ENCODE results near the gene AKAP6.
"Not testable (repeated sequence)": the region's sequence is repeated elsewhere in the genome, so short reads cannot be mapped to it uniquely, and the experiment has no call there.

The AKAP6 gene

DNA sequence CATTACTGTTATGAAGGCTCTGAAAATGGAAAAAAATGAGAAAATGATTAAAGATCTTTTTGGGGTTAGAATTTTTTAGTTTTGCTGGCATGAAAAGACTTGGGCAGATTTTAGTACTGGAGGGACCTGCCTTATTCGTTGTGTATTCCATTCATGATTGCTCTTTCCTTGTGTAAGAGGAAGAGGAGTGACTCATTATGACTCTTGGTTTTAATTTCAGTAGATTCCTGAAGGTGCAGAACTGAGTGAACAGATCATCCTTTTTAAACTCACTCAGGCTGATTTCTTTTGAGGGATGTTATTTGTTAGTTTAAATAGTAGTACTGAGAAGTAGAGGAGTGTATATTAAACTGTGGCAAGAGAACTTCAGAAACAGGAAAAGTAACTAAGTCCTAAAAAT is 41.6 kb downstream of the AKAP6 start:
- DNase-seq = no peak

GRCh38 chr14:32372154-32372553 is 43.1 kb downstream of the AKAP6 start:
- no peak for DNase-seq

DNA sequence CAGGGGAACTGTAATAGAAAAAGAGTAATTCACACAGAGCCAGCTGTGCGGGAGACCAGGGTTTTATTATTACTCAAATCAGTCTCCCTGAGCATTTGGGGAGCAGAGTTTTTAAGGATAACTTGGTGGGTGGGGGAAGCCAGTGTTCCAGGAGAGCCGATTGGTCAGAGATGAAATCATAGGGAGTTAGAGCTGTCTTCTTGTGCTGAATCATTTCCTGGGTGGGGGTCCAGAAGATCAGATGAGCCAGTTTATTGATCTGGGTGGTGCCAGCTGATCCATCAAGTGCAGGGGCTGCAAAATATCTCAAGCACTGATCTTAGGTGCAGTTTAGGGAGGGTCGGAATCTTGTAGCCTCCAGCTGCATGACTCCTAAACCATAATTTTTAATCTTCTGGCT is 44.1 kb downstream of the AKAP6 start:
- not testable (repeated sequence) for DNase-seq

- DNase-seq = no peak
These were observed 45.1 kb downstream of the AKAP6 start for GRCh38 chr14:32374155-32374554.

GRCh38 chr14:32375663-32376062 is 46.6 kb downstream of the AKAP6 start:
- no peak for DNase-seq

GRCh38 chr14:32377046-32377646 is 48.0 kb downstream of the AKAP6 start:
- no peak for DNase-seq

DNA sequence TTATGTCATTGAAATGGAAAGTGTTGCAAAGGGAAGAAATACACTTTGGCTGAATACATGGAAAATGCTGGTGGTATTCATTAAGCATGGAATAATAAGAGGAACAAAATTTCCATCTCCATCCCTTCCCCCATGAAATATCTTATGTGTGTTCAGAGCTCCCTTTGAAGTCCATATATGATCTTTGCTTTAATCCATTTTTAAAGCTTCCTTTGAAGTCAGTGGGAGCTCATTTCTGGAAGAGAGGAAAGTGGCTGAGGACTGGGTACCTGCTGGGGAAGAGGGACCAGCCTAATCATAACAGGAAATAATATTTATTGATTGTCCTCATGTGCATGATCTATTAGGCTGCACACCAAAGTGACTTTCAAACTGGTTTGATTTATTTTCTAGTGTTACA is 49.2 kb downstream of the AKAP6 start:
- no peak for DNase-seq

DNA sequence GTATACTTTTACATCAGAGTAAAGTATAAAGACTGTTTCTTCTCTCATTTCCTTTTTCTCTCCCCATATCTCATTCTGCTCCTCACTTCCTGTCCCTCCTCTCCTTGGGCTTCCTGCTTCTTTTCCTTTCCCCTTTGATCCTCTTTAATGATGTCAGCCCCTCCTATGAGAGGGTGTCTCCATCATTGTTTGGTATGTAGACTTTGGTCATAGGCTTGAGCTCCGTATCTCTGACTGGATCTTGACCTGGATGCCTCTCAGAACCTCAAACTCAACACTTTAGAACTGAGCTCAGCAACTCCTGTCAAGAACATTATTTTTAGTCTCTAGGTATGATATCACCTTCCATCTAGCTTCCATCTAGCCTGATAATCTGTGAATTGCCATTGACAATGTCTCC is 50.3 kb downstream of the AKAP6 start:
- DNase-seq = no peak

DNA sequence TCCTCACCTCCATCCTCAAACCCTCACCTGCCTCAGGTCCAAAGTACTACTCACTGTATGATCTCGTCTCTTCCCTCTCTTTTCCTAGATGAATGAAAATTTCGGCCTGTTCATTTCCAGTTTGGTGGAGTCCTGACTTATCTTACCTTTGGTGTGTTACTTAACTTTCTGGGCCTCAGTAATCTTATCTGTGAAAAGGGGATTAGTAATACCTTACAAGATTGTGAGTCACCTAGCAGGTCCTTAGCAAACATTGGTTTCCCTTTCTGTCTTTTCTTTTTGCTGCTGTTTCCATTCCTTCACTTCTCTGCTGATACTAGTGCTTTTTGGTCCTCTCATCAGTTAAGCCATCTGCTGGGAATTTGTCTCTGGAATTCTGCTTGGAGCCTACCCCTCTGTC is 52.8 kb downstream of the AKAP6 start:
- no peak for DNase-seq

- DNase-seq = peak; percentile 69
These were observed 53.6 kb downstream of the AKAP6 start for GRCh38 chr14:32382704-32383103.

DNA sequence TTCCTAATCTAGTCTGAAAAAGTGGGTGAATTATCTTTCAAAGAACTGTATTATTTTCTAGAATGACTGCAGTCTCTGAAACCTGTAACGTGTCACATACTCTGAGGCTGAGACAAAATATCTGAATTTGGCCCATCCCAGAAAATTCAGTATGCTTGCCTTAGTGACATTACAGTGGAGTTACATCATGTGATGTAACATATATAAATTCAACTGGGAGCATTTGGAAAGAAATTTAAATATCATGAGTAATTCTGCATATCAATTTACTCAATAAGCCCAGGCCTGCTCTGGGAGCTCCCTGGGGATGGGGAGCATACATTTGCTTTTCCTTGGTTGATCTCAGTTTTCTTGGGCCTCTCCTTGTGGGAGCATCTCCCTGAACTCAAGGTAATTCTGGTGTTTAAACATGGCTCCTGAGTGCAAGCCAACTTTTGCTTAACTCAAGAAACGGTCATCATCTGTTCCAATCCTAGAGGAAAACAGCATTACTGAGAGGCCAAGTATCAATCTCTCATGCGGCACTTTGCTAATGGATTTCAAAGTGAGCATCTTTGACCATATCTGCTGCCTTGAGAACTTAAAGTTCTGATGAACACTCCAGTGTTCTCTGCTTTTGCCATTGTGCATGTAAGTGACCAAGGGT is 54.4 kb downstream of the AKAP6 start:
- DNase-seq = no peak

- DNase-seq = no peak
These were observed 55.4 kb downstream of the AKAP6 start for GRCh38 chr14:32384464-32384863.

GRCh38 chr14:32387295-32387694 is 58.2 kb downstream of the AKAP6 start:
- not testable (repeated sequence) for DNase-seq

DNA sequence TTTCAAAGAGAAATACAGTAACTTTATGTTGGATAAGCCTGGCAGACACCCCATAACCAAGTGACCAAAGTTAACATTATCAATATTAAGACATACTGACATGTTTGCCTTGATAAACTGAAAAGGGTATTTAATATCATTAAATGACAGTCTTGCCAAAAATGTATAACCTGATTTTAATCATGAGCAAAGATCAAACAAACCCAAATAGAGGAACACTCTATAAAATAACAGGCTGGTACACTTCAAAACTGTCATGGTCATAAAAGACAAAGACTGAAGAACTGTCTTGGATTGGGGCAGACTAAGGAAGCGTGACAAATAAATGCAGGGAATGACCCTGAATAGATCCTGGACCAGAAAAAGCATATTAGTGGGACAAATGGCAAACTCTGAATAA is 64.0 kb downstream of the AKAP6 start:
- DNase-seq = no peak

DNA sequence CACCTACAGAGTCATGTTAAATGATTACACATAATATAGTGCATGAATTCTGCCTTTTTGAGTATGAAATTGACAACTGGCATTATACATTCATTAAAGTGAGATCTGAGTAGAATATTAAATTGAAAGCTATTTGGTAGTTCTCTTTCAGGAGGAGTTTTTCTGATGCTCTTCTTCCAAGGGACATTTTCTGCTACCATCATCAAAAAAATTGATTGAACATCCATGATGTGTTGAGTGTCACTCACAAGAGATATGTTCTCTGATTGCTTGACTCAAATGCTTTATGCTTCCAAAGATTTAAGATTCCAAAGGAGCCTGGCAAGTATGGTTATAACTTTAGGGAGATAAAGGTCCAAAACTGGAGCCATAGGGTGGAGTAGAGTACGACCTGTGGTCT is 64.9 kb downstream of the AKAP6 start:
- no peak for DNase-seq

GRCh38 chr14:32396885-32397284 is 67.8 kb downstream of the AKAP6 start:
- DNase-seq = no peak

DNA sequence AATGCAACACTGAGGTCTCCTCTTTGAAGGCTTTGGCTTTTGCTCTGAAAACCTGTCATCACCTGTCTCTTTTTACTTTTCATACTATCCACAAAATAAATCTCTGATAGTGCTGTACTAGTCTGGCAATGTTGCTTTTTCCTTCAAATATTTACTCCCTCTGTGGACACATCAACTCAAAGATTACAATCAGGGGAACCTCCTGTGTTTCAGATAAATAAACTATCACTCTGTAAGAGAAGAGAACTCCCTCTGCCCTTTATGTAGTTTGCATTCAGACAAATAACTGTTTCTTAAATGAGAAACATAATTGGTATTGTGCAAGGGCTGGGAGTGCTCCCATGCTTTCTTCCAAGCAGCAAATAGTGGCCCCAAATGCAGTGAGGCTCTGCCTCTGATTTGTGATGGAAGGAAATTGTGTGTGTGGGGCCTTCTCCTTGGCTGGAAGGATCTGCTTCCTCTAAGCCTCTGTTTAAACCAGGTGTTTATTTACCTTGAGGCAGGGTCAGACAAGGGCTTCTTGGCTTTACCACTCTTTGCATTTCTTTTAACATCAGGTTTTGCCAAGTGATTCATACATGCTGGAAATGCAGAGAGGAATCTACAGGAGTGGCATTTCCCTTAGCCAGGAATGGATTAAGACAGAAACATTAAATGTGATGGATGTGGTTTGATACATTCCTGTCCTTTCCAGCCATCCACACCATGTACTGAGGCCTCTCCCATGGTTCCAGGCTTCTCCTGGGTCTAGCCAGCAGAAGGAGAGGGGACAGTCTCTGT is 69.0 kb downstream of the AKAP6 start:
- DNase-seq = peak; percentile 53

GRCh38 chr14:32399920-32400319 is 70.8 kb downstream of the AKAP6 start:
- DNase-seq = no peak

- no peak for DNase-seq
These were observed 71.4 kb downstream of the AKAP6 start for GRCh38 chr14:32400480-32400879.

DNA sequence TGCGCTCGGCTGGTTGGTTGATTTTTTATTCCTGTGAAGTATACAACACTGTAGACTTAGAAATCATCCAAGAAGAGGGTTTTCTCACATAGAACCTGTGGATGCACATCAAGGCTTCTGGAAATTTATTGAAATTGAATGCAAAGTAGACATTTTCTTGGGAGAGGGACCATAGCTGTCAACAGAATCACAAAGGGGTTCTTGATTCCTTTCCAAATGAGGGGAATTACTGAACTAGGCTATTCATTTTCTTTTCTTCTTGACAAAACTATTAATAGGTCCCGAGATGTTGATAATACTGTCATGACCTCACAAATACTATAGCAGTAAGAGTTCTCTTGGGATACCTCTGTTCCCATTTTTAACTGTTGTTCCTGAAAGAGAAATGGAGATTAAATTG is 73.9 kb downstream of the AKAP6 start:
- DNase-seq = no peak

DNA sequence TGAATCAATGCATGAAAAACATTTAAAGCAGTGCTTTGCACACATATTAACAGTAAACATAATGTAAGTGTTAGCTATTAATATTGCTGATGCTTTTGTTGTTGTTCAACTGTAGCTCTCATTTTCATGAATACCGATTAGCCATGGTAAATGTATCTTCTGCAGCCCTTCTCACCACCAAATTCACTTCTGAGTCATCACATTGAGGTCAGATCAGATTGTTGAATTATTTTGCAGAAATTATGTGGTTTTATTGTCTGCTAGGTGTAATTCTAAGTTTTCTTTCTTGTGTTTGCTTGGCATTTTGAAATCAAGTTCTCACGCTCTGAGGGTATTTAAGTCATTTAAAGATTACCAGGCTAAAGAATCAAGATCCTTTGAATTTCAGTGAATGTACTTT is 74.6 kb downstream of the AKAP6 start:
- DNase-seq = no peak

DNA sequence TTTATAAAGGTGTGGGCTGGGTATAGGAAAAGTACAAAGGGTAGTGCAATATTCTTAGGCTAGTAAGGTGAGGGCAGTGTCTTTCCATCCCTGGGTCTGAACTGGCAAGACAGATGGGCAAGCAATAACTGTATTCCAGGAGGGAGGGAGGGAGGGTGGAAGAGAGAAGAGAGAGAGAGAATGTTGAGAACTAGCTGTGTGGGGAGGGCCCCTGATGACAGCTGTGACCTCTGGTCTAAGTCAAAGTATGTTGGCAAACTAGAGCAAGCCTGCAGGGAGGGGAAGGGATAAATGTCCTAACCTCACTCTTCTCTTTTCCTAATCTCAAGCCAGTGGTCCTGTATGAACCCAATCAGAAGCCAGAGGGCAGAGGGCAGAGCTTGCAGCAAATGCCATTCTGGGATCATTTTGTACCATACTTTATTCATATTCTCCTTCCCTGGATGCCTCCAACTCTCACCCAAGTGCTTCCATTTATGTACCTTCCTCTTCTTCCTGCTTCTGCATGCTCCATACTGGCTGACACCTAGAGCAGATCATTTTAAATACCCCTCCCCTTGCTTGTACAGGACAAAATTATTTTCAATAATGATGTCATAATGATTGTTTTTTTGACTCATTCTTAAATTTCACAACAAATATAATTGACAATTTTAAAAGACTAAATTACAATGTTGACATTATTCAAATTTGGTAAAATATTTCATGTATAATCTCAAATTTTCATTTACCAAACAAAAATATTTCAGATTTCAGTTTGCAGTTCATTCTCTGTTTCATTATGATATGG is 75.9 kb downstream of the AKAP6 start:
- no peak for DNase-seq

GRCh38 chr14:32405856-32406255 is 76.8 kb downstream of the AKAP6 start:
- DNase-seq = no peak

DNA sequence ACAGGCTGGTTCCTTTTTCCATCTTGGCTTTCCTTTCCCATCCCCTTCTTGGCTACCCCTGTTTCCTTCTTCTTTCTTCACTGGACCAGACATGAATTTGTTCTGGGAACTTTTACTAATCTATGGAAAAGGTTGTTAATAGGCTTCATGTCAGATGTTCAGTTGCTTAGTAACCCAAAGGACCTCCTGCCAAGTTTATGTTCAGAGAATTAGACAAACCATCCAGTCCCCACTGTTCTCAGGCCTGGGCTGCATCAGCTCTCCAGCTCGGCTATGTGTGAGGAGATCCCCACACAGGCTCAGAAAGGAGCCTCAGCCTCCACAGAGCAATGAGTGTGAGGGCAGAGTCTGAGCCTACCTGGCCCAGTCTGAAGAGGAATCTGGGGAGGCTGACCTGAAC is 78.0 kb downstream of the AKAP6 start:
- no peak for DNase-seq

Measured in islet precursor cell (in vitro differentiated cells).